NB4 (cell line): ENCODE data around the gene MRPL12.

Experiments
- DNase-seq: peaks from one replicate; pipeline ENCODE4 v3.0.0; 2010; ENCODE audit warnings: low read depth
- H3K4me3 ChIP-seq: one replicate; pipeline ENCODE4 v1.5.1; 2011; ENCODE audit warnings: mild to moderate bottlenecking, low read depth, low read length, moderate library complexity
- CTCF ChIP-seq: IDR thresholded peaks from one replicate; pipeline ENCODE4 v1.5.1; 2012; ENCODE audit warnings: low read depth, low read length
- MAX ChIP-seq: IDR thresholded peaks from 2 replicates; pipeline ENCODE4 v1.6.1; 2011; ENCODE audit warnings: low read depth, low read length
- MYC ChIP-seq: IDR thresholded peaks from 2 replicates; pipeline ENCODE4 v1.6.1; 2011; ENCODE audit warnings: low read depth, low read length
- POLR2A ChIP-seq: IDR thresholded peaks from 2 replicates; pipeline ENCODE4 v1.6.1; 2011; ENCODE audit warnings: mild to moderate bottlenecking; ENCODE audit not compliant: insufficient read length; ENCODE audit errors: extremely low read depth

MRPL12 gene

GRCh38 chr17:81676906-81677305 lies 26.3 kb upstream of the MRPL12 start:
- TF ChIP-seq CTCF, result no peak
- no peak overlapping the region for H3K4me3 ChIP-seq
- DNase-seq, result no peak

- no peak for TF ChIP-seq POLR2A
- no peak for TF ChIP-seq CTCF
- TF ChIP-seq MYC, result no peak
- TF ChIP-seq MAX, result no peak
- no peak for DNase-seq
- no peak overlapping the region for H3K4me3 ChIP-seq
Observed at GRCh38 chr17:81680150-81680549, 23.0 kb upstream of the MRPL12 start.

- H3K4me3 ChIP-seq, result no peak overlapping the region
- no peak for DNase-seq
Observed at GRCh38 chr17:81681672-81682071, 21.5 kb upstream of the MRPL12 start.

GRCh38 chr17:81682565-81683207 lies 20.5 kb upstream of the MRPL12 start:
- DNase-seq, result peak; percentile 33
- TF ChIP-seq MYC (no peak; the same call in 1 of the 2 replicates), MAX (no peak), CTCF (no peak), POLR2A (no peak)

More at GRCh38 chr17:81681672-81682071, 21.5 kb upstream of the MRPL12 start:
- TF ChIP-seq POLR2A (no peak), CTCF (no peak), MAX (no peak), MYC (no peak)

GRCh38 chr17:81683208-81683583 lies 20.0 kb upstream of the MRPL12 start:
- H3K4me3 ChIP-seq, result peak overlapping the region; percentile 77
- TF ChIP-seq MYC (no peak), MAX (no peak), CTCF (no peak), POLR2A (no peak)
- peak; percentile 55 for DNase-seq

More at GRCh38 chr17:81682565-81683207, 20.5 kb upstream of the MRPL12 start:
- peak overlapping the region; percentile 77 for H3K4me3 ChIP-seq
